IMR-90 (cell line): ENCODE results near the gene DIAPH1. TPM values are rescaled to one million over a fixed set of nuclear protein-coding genes. Genes with fewer than 3 reads are reported as not detected.

Source experiments
- ATAC-seq: fragments of 200-7000 bp; cut with Tn5 transposase; 2 replicates; pipeline ENCODE4 v1.9.1; 2020; ENCODE audit warnings: low read depth, mild to moderate bottlenecking, moderate library complexity
- BruUV-seq: library from RNA; stranded (reverse); fragments of 400-500 nt; replicated peaks from 2 replicates; lab custom pipeline; 2021; lab: Mats Ljungman, UMichigan
- CTCF ChIA-PET: fragments of 300-600 bp; formaldehyde crosslinking; extraction: SDS; loops from one replicate; lab custom pipeline; 2021; ENCODE audit warnings: antibody characterized with exemption; lab: Yijun Ruan, JAX
- POLR2A ChIA-PET: fragments of 300-600 bp; sonication (Branson Sonifier 250); formaldehyde crosslinking; loops from one replicate; lab custom pipeline; 2022; ENCODE audit warnings: antibody characterized with exemption; ENCODE audit not compliant: unreplicated experiment; lab: Charles Lee
- DNase-seq: peaks from one replicate; pipeline ENCODE4 v3.0.0; 2013
- H2AFZ ChIP-seq: replicated peaks from 2 replicates; pipeline ENCODE3; 2013; ENCODE audit warnings: low read length, mild to moderate bottlenecking; ENCODE audit not compliant: poor library complexity
- H2AK5ac ChIP-seq: 2 replicates; pipeline ENCODE4 v1.6.1; 2013; ENCODE audit warnings: low read depth, low read length, inconsistent platforms
- H2AK9ac ChIP-seq: replicated peaks from 2 replicates; pipeline ENCODE3; 2013; ENCODE audit warnings: mild to moderate bottlenecking, low read depth, low read length, moderate library complexity; ENCODE audit not compliant: poor library complexity
- H2BK120ac ChIP-seq: 2 replicates; pipeline ENCODE4 v1.6.1; 2013; ENCODE audit warnings: low read depth, low read length, inconsistent platforms
- H2BK15ac ChIP-seq: 3 replicates; pipeline ENCODE4 v1.6.1; 2013; ENCODE audit warnings: low read depth, low read length, inconsistent platforms
- H2BK20ac ChIP-seq: 2 replicates; pipeline ENCODE4 v1.6.1; 2013; ENCODE audit warnings: low read depth, mild to moderate bottlenecking, inconsistent platforms, low read length, moderate library complexity
- H2BK5ac ChIP-seq: 2 replicates; pipeline ENCODE4 v1.6.1; 2013; ENCODE audit warnings: mild to moderate bottlenecking, low read depth, low read length, inconsistent platforms; ENCODE audit not compliant: poor library complexity, severe bottlenecking
- H3K14ac ChIP-seq: replicated peaks from 2 replicates; pipeline ENCODE4 v1.6.1; 2013; ENCODE audit warnings: low read depth, low read length, inconsistent platforms
- H3K18ac ChIP-seq: 2 replicates; pipeline ENCODE4 v1.6.1; 2013; ENCODE audit warnings: low read depth, low read length, control low read depth
- H3K23ac ChIP-seq: 2 replicates; pipeline ENCODE4 v1.6.1; 2013; ENCODE audit warnings: low read depth, low read length, inconsistent platforms
- H3K27ac ChIP-seq: 2 replicates; pipeline ENCODE4 v1.5.1; 2013; ENCODE audit warnings: mild to moderate bottlenecking, control low read depth, low read length; ENCODE audit not compliant: insufficient read depth
- H3K27me3 ChIP-seq: 2 replicates; pipeline ENCODE4 v1.6.1; 2013; ENCODE audit warnings: low read length; ENCODE audit not compliant: control insufficient read depth, insufficient read depth
- H3K36me3 ChIP-seq: 2 replicates; pipeline ENCODE4 v1.6.1; 2013; ENCODE audit warnings: low read length, mixed read lengths; ENCODE audit not compliant: control insufficient read depth, insufficient read depth
- H3K4ac ChIP-seq: 2 replicates; pipeline ENCODE4 v1.6.1; 2013; ENCODE audit warnings: low read depth, low read length, inconsistent platforms
- H3K4me1 ChIP-seq: 2 replicates; pipeline ENCODE4 v1.6.1; 2013; ENCODE audit warnings: low read length, mixed read lengths; ENCODE audit not compliant: control insufficient read depth, insufficient read depth
- H3K4me2 ChIP-seq: 2 replicates; pipeline ENCODE4 v1.6.1; 2013; ENCODE audit warnings: low read depth, mild to moderate bottlenecking, control low read depth, low read length, moderate library complexity
- H3K4me3 ChIP-seq: 2 replicates; pipeline ENCODE4 v1.5.1; 2013; ENCODE audit warnings: low read depth, mild to moderate bottlenecking, control low read depth, low read length, moderate library complexity; ENCODE audit not compliant: insufficient read depth
- H3K56ac ChIP-seq: 2 replicates; pipeline ENCODE4 v1.6.1; 2013; ENCODE audit warnings: low read length, inconsistent platforms; ENCODE audit not compliant: insufficient read depth; ENCODE audit errors: extremely low read depth
- H3K79me1 ChIP-seq, 2 experiments: 2 replicates each; pipeline ENCODE4 v1.6.1; 2013; ENCODE audit warnings: low read length in 2 of 2, inconsistent platforms in 1 of 2, low read depth in 1 of 2
- H3K9ac ChIP-seq: 2 replicates; pipeline ENCODE4 v1.6.1; 2013; ENCODE audit warnings: low read depth, low read length, control low read depth
- H3K9me1 ChIP-seq: 2 replicates; pipeline ENCODE4 v1.6.1; 2013; ENCODE audit warnings: low read length, inconsistent platforms; ENCODE audit not compliant: insufficient read depth
- H3K9me3 ChIP-seq: 2 replicates; pipeline ENCODE4 v1.6.1; 2013; ENCODE audit warnings: low read length; ENCODE audit not compliant: control insufficient read depth, insufficient read depth
- H4K20me1 ChIP-seq: 2 replicates; pipeline ENCODE4 v1.6.1; 2013; ENCODE audit warnings: low read length, inconsistent platforms; ENCODE audit not compliant: insufficient read depth
- H4K5ac ChIP-seq: 2 replicates; pipeline ENCODE4 v1.6.1; 2013; ENCODE audit warnings: mild to moderate bottlenecking, low read depth, low read length, control low read depth
- H4K8ac ChIP-seq, 2 experiments: 2 replicates each; pipeline ENCODE4 v1.6.1; 2013; ENCODE audit warnings: low read depth in 2 of 2, low read length in 2 of 2, control low read depth in 1 of 2, inconsistent platforms in 1 of 2
- H4K91ac ChIP-seq: 2 replicates; pipeline ENCODE4 v1.6.1; 2013; ENCODE audit warnings: low read depth, low read length, inconsistent platforms; ENCODE audit not compliant: insufficient read depth
- BHLHE40 ChIP-seq: fragments of 150-350 bp; IDR thresholded peaks from 2 replicates; pipeline ENCODE4 v1.6.1; 2016; ENCODE audit warnings: mild to moderate bottlenecking, low read depth, low read length
- CEBPB ChIP-seq: IDR thresholded peaks from 2 replicates; pipeline ENCODE4 v1.6.1; 2012; ENCODE audit warnings: low read depth, low read length, improper control_type of control experiment
- MAFK ChIP-seq: IDR thresholded peaks from 2 replicates; pipeline ENCODE4 v1.6.1; 2012; ENCODE audit warnings: low read depth, low read length, improper control_type of control experiment
- MAZ ChIP-seq: IDR thresholded peaks from 2 replicates; pipeline ENCODE4 v1.6.1; 2012; ENCODE audit warnings: low read depth, mild to moderate bottlenecking, low read length, improper control_type of control experiment, moderate library complexity, borderline replicate concordance
- NFE2L2 ChIP-seq: fragments of 150-350 bp; IDR thresholded peaks from 2 replicates; pipeline ENCODE4 v1.6.1; 2016; ENCODE audit warnings: low read depth, mild to moderate bottlenecking, low read length
- POLR2A ChIP-seq: IDR thresholded peaks from 2 replicates; pipeline ENCODE4 v1.6.1; 2012; ENCODE audit warnings: mild to moderate bottlenecking, low read depth, low read length
- WGBS, 2 experiments: methylation state at CpG; one replicate each; pipeline versions ENCODE4 v1.1.5 to v1.1.7; 2013; ENCODE audit warnings: missing lambda C conversion rate in 2 of 2; ENCODE audit not compliant: insufficient read length in 1 of 2; ENCODE audit errors: extremely low coverage in 2 of 2; 5-methylcytosine and 5-hydroxymethylcytosine counted together
- dilution Hi-C: fragments of 300-500 bp; cut with HindIII; formaldehyde crosslinking; loops from one replicate; pipeline ENCODE4 v1.14.3; 2018; ENCODE audit warnings: low sequenced_read_pairs; ENCODE audit not compliant: unreplicated experiment
- in situ Hi-C: fragments of 300-500 bp; cut with MboI; formaldehyde crosslinking; loops from 3 replicates; pipeline ENCODE4 v1.14.3; 2019; ENCODE audit warnings: low sequenced_read_pairs, inconsistent platforms, mixed read lengths
- intact Hi-C: fragments of 100-400 bp; cut with micrococcal nuclease; formaldehyde crosslinking; loops from 2 replicates; pipeline ENCODE4 v1.10.0; 2022
- polyA plus RNA-seq, 3 experiments: library from polyadenylated mRNA; depleted of rRNA; stranded (reverse); fragments of >200 nt; gene quantifications; 2 replicates each; pipeline ENCODE4 v1.2.3, GENCODE V29; 2012; ENCODE audit warnings: low replicate concordance in 1 of 3
- total RNA-seq: library from RNA; depleted of rRNA; stranded (reverse); fragments of >200 nt; gene quantifications from 2 replicates; pipeline ENCODE4 v1.2.3, GENCODE V29; 2012
- TF ChIP-seq, protein P1 (sequence below): conservative IDR thresholded peaks from 2 replicates; pipeline ENCODE4 v1.5.1; 2012; ENCODE audit warnings: mild to moderate bottlenecking, low read depth, low read length, improper control_type of control experiment

The DIAPH1 gene
- total and polyA plus RNA-seq, 2 of the 4 experiments (the other 2 are of a cell fraction) = 12.0 to 37.4 TPM

DNA sequence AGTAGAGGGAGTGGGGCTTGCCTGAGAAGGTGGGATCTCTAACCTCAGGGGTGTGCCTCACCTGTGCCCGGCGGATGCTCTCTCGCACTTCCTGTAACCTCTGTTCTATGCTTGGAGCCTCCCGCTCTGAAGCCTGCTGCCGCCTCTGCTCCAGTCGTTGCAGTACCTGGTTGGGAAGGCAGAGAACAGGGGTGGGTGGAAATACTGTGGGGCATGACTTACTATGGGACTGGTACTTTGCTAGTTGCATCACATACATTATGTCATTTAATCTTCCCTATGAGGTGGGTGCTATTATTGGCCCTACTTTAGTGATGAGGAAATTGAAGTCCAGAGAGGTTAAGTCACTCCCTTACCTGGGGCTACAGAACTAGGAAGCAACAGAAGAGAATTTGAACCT lies 27.2 kb upstream of the DIAPH1 start:
- H3K4me3 ChIP-seq = no peak overlapping the region
- H3K9me1 ChIP-seq = peaks cover 3% of the 10 kb centered on the region; the same call in 1 of the 2 replicates
- no peak overlapping the region for H2BK20ac ChIP-seq
- H2AK9ac ChIP-seq = no peak overlapping the region
- ATAC-seq (no peak), DNase-seq (no peak)
- H3K18ac ChIP-seq = no peak overlapping the region
- H3K4me1 ChIP-seq = peaks cover 3% of the 10 kb centered on the region; the same call in 1 of the 2 replicates
- H3K27me3 ChIP-seq = no peaks in the 10 kb centered on the region
- peaks cover 3% of the 10 kb centered on the region; the same call in 1 of the 2 replicates for H4K20me1 ChIP-seq
- no peak overlapping the region for H3K4ac ChIP-seq
- H3K27ac ChIP-seq = no peak overlapping the region
- no peak overlapping the region for H3K56ac ChIP-seq
- H3K4me2 ChIP-seq = no peak overlapping the region
- in situ Hi-C loops = no loop called here
- BruUV-seq = no TSS peak
- H4K8ac ChIP-seq = no peak overlapping the region
- no peak overlapping the region for H4K5ac ChIP-seq
- no peak overlapping the region for H2BK15ac ChIP-seq
- CTCF ChIA-PET = no interaction called here
- TF ChIP-seq NFE2L2 (no peak), MAZ (no peak), BHLHE40 (no peak), CEBPB (no peak), MAFK (no peak), POLR2A (no peak)
- TF ChIP-seq, protein P1, sequence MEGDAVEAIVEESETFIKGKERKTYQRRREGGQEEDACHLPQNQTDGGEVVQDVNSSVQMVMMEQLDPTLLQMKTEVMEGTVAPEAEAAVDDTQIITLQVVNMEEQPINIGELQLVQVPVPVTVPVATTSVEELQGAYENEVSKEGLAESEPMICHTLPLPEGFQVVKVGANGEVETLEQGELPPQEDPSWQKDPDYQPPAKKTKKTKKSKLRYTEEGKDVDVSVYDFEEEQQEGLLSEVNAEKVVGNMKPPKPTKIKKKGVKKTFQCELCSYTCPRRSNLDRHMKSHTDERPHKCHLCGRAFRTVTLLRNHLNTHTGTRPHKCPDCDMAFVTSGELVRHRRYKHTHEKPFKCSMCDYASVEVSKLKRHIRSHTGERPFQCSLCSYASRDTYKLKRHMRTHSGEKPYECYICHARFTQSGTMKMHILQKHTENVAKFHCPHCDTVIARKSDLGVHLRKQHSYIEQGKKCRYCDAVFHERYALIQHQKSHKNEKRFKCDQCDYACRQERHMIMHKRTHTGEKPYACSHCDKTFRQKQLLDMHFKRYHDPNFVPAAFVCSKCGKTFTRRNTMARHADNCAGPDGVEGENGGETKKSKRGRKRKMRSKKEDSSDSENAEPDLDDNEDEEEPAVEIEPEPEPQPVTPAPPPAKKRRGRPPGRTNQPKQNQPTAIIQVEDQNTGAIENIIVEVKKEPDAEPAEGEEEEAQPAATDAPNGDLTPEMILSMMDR = no peak
- intact Hi-C loops = no loop called here
- dilution Hi-C loops = no loop called here
- 90% methylated on average over 2 of the region's 6 CpGs; no CpG with 5 or more reads in 1 of the 2 experiments for WGBS, 2 experiments
- POLR2A ChIA-PET = no interaction called here
- no peak overlapping the region for H2AK5ac ChIP-seq
- H3K23ac ChIP-seq = no peak overlapping the region
- H2BK120ac ChIP-seq = no peak overlapping the region
- peaks cover 9 to 20% of the 10 kb centered on the region in 2 experiments for H3K79me1 ChIP-seq
- no peak overlapping the region for H3K14ac ChIP-seq
- H3K9ac ChIP-seq = no peak overlapping the region
- H3K9me3 ChIP-seq = no peaks in the 10 kb centered on the region
- no peak overlapping the region for H2AFZ ChIP-seq
- H3K36me3 ChIP-seq = peaks cover 48% of the 10 kb centered on the region
- H4K91ac ChIP-seq = no peak overlapping the region
- H2BK5ac ChIP-seq = no peak overlapping the region
